ENCODE results near the gene SLC9A7.

DNA sequence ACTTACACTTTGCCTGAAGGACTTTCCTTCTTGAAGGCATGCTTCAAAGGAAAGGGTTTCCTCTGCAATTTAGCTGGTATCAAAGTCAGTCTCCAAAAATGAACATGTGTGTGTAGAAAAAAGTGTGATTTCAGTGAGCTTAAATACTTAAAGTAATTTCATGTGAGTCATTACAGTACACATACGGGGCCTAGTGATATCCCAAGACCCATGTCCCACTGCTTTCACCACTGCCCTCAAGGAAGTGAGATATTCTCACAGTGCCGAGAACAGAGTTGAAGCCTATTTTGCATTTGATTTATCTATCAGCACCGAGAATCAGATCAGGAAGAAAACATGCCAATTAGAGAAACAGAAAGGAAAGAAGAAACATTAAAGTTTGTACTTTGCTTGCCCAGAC, 124.3 kb downstream of the SLC9A7 start:
- TF ChIP-seq, protein P1, sequence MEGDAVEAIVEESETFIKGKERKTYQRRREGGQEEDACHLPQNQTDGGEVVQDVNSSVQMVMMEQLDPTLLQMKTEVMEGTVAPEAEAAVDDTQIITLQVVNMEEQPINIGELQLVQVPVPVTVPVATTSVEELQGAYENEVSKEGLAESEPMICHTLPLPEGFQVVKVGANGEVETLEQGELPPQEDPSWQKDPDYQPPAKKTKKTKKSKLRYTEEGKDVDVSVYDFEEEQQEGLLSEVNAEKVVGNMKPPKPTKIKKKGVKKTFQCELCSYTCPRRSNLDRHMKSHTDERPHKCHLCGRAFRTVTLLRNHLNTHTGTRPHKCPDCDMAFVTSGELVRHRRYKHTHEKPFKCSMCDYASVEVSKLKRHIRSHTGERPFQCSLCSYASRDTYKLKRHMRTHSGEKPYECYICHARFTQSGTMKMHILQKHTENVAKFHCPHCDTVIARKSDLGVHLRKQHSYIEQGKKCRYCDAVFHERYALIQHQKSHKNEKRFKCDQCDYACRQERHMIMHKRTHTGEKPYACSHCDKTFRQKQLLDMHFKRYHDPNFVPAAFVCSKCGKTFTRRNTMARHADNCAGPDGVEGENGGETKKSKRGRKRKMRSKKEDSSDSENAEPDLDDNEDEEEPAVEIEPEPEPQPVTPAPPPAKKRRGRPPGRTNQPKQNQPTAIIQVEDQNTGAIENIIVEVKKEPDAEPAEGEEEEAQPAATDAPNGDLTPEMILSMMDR (conservative IDR thresholded peaks at IDR 0.05; ENCODE audit: low read length), result no peak
- no peak for TF ChIP-seq EZH2phosphoT487 (IDR thresholded peaks at IDR 0.05; ENCODE audit: borderline replicate concordance)

Data from Loucy (cell line).